NT2/D1 (cell line): Measurements from ENCODE around the gene PRR9.

Source experiments
- DNase-seq: peaks from one replicate; pipeline ENCODE4 v3.0.0-alpha.2; 2011; ENCODE audit warnings: low read depth, low spot score
- H3K27me3 ChIP-seq: 2 replicates; pipeline ENCODE4 v1.6.0; 2011; ENCODE audit warnings: mild to moderate bottlenecking; ENCODE audit not compliant: insufficient read length, insufficient read depth
- H3K36me3 ChIP-seq: 2 replicates; pipeline ENCODE4 v1.6.1; 2011; ENCODE audit warnings: mild to moderate bottlenecking, low read length, mixed read lengths; ENCODE audit not compliant: insufficient read depth, insufficient read length
- H3K4me1 ChIP-seq: 2 replicates; pipeline ENCODE4 v1.5.1; 2011; ENCODE audit not compliant: insufficient read depth, insufficient read length
- H3K4me3 ChIP-seq: 2 replicates; pipeline ENCODE4 v1.5.1; 2011; ENCODE audit warnings: low read depth; ENCODE audit not compliant: insufficient read length
- H3K9ac ChIP-seq: 2 replicates; pipeline ENCODE4 v1.6.0; 2011; ENCODE audit warnings: low read depth; ENCODE audit not compliant: insufficient read length
- H3K9me3 ChIP-seq: 2 replicates; pipeline ENCODE4 v1.5.1; 2011; ENCODE audit warnings: mild to moderate bottlenecking, low read length; ENCODE audit not compliant: insufficient read depth
- SUZ12 ChIP-seq: IDR thresholded peaks from 2 replicates; pipeline ENCODE4 v1.6.1; 2011; ENCODE audit not compliant: insufficient read length, insufficient read depth; ENCODE audit errors: extremely low read depth
- YY1 ChIP-seq: IDR thresholded peaks from 2 replicates; pipeline ENCODE4 v1.6.1; 2011; ENCODE audit not compliant: insufficient read length, insufficient read depth
- ZNF274 ChIP-seq: IDR thresholded peaks from 2 replicates; pipeline ENCODE4 v1.6.1; 2011; ENCODE audit warnings: mild to moderate bottlenecking, low read depth, low read length

Gene PRR9

DNA sequence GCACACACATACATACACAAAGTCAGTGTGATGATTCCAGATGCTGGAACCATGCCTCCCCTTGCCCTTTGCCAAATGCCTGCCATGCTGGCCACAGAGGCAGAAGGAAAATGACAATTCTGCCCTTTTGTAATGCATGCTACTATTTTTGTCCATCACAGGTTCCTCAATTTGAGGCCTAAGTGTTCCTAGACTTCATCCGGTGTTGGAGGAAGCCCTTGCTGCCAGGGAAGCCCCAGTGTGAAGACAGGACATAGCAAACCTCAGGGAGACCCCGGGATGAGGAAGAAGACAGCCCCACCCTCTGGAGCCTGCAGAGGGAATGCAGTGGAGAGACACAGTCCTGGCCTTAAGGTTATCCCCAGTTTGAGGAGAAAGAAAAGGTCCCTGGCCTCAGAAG, 14.4 kb downstream of the PRR9 start:
- no peaks in the 10 kb centered on the region for H3K36me3 ChIP-seq
- TF ChIP-seq YY1 (no peak), ZNF274 (no peak), SUZ12 (no peak)
- no peak overlapping the region for H3K9ac ChIP-seq
- no peaks in the 10 kb centered on the region for H3K4me1 ChIP-seq
- no peak overlapping the region for H3K4me3 ChIP-seq
- H3K9me3 ChIP-seq: no peaks in the 10 kb centered on the region
- DNase-seq: no peak
- no peaks in the 10 kb centered on the region for H3K27me3 ChIP-seq

DNA sequence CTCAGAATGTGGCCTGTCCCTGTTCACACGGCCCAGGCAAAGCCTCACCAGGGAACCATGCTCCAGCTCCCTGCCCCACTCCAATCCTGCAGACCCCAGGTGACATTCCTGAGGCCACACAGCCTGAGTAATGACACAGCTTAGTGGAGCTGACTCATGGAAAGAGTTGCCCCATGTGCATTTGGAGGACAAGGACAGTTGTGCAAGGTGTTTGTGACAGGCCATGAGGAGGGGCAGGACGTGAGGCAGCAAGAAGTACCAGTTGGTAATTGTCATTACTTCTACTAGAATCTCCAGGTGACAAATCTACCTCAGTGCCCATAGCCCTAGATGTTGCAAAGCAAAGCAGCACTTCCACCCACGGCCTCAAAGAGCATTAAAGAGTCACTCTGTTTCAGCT, 15.2 kb downstream of the PRR9 start:
- no peak for TF ChIP-seq ZNF274
- TF ChIP-seq SUZ12: no peak
- no peak for TF ChIP-seq YY1
- H3K4me3 ChIP-seq: no peak overlapping the region
- H3K4me1 ChIP-seq: no peaks in the 10 kb centered on the region
- no peak for DNase-seq
- no peaks in the 10 kb centered on the region for H3K27me3 ChIP-seq
- no peak overlapping the region for H3K9ac ChIP-seq
- no peaks in the 10 kb centered on the region for H3K36me3 ChIP-seq
- no peaks in the 10 kb centered on the region for H3K9me3 ChIP-seq

DNA sequence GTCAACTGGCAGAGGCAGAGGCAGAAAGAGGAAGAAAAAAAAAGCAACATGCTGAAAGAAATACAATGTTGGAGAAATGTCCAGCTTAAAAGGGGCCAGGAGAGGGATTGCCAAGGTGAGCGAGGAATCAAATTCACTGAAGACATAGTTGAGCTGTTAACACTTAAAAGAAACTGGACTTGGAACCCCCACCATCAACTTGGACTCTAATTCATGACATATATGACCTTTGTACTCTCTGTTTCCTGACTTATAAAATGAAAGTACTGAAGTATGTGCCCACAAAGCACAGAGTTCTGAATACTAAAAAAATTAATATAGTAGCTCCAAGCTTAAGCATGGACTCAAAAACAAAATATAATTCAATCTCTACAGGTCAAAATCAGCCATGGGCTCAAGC, 16.1 kb downstream of the PRR9 start:
- no peaks in the 10 kb centered on the region for H3K36me3 ChIP-seq
- H3K4me3 ChIP-seq: no peak overlapping the region
- H3K4me1 ChIP-seq: no peaks in the 10 kb centered on the region
- no peak for TF ChIP-seq ZNF274
- TF ChIP-seq YY1: no peak
- TF ChIP-seq SUZ12: no peak
- no peaks in the 10 kb centered on the region for H3K9me3 ChIP-seq
- H3K27me3 ChIP-seq: no peaks in the 10 kb centered on the region
- H3K9ac ChIP-seq: no peak overlapping the region
- no peak for DNase-seq

DNA sequence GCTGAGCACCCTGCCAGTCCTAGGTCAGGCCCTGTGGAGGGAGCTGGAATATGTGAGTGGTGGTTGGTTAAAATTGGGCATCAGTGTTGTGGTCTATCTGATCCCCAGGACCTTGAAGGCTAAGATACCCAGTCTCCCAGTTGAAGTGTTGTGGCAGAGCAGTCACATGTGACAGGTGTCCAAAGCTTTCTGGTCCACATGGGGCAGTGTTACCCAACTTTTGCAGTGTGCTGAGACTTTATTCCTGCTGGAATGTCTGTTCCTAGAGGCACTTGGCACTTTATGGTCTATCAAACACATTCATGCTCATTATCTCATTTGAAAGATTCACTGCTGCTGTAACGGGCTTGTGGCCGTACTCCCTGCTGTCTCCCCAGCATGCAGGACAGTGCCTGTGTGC, 21.1 kb downstream of the PRR9 start:
- H3K4me1 ChIP-seq: no peaks in the 10 kb centered on the region
- no peak for DNase-seq
- H3K9me3 ChIP-seq: no peaks in the 10 kb centered on the region
- TF ChIP-seq SUZ12 (no peak), YY1 (no peak), ZNF274 (no peak)
- H3K9ac ChIP-seq: no peak overlapping the region
- H3K27me3 ChIP-seq: no peaks in the 10 kb centered on the region
- no peak overlapping the region for H3K4me3 ChIP-seq
- no peaks in the 10 kb centered on the region for H3K36me3 ChIP-seq

DNA sequence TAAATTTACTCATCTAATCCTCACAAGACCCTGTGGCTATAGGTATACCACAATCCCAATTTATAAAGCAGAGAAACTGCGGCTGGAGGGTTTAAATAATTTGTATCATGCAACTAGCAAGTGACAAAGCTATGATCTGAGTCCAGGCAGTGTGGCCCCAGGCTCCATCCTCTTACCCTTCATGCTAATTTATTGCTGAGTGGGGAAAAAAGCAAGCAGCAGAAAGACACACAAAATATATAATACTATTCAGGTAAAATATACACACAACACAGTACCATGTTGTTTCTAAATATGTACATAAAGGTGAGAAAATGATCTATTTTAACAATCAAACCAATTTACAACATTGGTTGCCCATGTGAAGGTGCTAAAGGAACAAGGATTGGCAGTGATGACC, 24.8 kb downstream of the PRR9 start:
- Histone ChIP-seq H3K4me1 (no peaks in the 10 kb centered on the region), H3K27me3 (no peaks in the 10 kb centered on the region), H3K36me3 (no peaks in the 10 kb centered on the region), H3K9me3 (no peaks in the 10 kb centered on the region), H3K9ac (no peak overlapping the region), H3K4me3 (no peak overlapping the region)
- TF ChIP-seq ZNF274: no peak
- no peak for TF ChIP-seq YY1
- TF ChIP-seq SUZ12: no peak
- no peak for DNase-seq

DNA sequence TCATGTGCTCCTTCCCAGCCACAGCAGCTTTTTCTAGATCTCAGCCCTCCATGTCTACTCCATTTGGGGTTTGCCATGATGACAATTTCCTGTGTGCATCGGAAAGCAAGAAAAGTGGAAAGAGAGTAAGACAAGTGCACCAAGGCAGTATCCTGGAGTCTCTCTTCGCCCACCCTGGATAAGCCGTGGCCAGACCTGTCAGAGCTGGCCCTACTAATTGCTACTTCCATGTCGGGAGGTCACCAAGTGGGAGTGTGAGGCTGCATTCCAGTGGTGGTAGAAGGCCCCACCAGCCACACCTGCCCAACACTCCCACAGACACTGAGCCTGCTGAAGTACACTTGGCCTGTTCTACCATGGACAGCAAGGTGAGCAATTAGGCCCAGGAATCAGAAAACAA, 28.1 kb downstream of the PRR9 start:
- Histone ChIP-seq H3K4me1 (no peaks in the 10 kb centered on the region), H3K27me3 (no peaks in the 10 kb centered on the region), H3K9ac (no peak overlapping the region), H3K9me3 (no peaks in the 10 kb centered on the region), H3K36me3 (no peaks in the 10 kb centered on the region), H3K4me3 (no peak overlapping the region)
- TF ChIP-seq SUZ12 (no peak), YY1 (no peak), ZNF274 (no peak)
- DNase-seq: no peak

DNA sequence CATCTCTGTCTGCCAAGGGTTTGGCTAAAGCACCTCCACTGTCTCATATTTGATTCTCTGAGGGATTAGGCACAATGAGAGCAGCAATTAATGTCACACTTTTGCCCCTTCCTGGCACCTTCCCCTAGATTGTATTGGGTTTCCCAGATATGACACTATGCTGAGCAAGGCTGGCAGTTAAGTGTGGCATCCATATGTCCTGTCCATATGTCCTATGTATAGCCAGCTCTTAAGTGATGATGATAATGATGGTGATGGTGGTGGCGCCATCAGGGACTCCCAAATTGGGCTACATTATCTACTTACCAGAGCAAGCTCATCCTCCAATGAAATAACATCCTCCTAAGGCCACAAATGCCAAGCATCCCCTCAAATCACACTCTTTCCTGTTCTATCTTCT, 28.6 kb downstream of the PRR9 start:
- TF ChIP-seq YY1: no peak
- no peak for TF ChIP-seq ZNF274
- TF ChIP-seq SUZ12: no peak
- Histone ChIP-seq H3K4me1 (no peaks in the 10 kb centered on the region), H3K9ac (no peak overlapping the region), H3K36me3 (no peaks in the 10 kb centered on the region), H3K4me3 (no peak overlapping the region), H3K27me3 (no peaks in the 10 kb centered on the region), H3K9me3 (no peaks in the 10 kb centered on the region)
- DNase-seq: no peak

DNA sequence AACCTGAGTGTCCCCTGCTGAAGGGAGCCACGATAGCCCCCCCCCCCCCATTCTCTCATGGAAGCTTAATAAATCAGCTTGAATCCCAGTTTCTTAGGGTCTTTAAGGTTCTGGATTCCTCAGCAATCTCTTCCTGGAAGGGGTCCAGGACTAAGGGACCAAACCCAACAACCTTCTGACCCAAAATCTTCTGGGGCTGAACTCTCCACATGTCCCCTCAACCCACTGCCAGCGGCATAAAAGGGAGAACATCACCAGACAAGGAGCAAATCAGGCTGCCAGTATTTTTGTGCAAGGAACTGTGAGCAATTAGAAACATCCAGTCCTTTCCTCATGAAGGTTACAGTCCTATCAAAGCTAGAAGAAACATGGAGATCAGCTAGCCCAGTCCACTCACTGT, 29.4 kb downstream of the PRR9 start:
- TF ChIP-seq ZNF274 (no peak), SUZ12 (no peak), YY1 (no peak)
- Histone ChIP-seq H3K9ac (no peak overlapping the region), H3K4me1 (no peaks in the 10 kb centered on the region), H3K36me3 (no peaks in the 10 kb centered on the region), H3K9me3 (no peaks in the 10 kb centered on the region), H3K4me3 (no peak overlapping the region), H3K27me3 (no peaks in the 10 kb centered on the region)
- no peak for DNase-seq
